Measurements from ENCODE around the gene SLC4A5. TPM values are rescaled to one million over a fixed set of nuclear protein-coding genes. Genes with fewer than 3 reads are reported as not detected.

Gene SLC4A5
- total RNA-seq, 6 donors from 2014 or later, result 3.2 to 47.1 (median 11.0) TPM

DNA sequence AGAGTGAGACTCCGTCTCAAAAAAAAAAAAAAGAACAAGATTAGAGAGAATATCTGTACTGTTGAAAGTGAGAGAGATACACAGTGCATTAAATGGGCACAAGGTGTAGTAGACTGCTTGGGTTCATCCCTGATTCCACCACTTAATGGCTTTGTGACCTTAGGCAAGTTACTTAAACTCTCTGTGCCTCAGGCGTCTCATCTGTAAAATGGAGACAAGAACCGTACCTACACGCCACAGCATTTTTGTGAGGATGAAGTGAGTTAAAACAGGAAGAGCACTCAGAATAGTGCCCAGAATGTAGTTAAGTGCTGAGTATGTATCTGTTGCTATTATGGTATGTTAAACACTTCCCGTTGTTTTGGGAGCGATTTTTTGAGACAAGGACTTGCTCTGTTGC is 80.5 kb downstream of the SLC4A5 start:
- ATAC-seq (ENCODE audit: low FRiP score in 2 of 2) (no peak), DNase-seq (no peak)
- H3K9me3 ChIP-seq, result no peaks in the 10 kb centered on the region
- H3K27ac ChIP-seq, result no peak overlapping the region
- no peaks in the 10 kb centered on the region for H3K27me3 ChIP-seq
- H3K4me3 ChIP-seq, result no peak overlapping the region
- TF ChIP-seq POLR2A (IDR thresholded peaks at IDR 0.05) (no peak), POLR2AphosphoS5 (IDR thresholded peaks at IDR 0.05) (no peak), EP300 (IDR thresholded peaks at IDR 0.05) (no peak)
- H3K4me1 ChIP-seq, result peaks cover 0 to 4% (median 0%) of the 10 kb centered on the region in 4 donors
- 91 to 94% methylated on average over 6 of the region's 6 CpGs for WGBS, 2 donors
- H3K36me3 ChIP-seq, result peaks cover 0 to 8% (median 0%) of the 10 kb centered on the region in 4 donors

DNA sequence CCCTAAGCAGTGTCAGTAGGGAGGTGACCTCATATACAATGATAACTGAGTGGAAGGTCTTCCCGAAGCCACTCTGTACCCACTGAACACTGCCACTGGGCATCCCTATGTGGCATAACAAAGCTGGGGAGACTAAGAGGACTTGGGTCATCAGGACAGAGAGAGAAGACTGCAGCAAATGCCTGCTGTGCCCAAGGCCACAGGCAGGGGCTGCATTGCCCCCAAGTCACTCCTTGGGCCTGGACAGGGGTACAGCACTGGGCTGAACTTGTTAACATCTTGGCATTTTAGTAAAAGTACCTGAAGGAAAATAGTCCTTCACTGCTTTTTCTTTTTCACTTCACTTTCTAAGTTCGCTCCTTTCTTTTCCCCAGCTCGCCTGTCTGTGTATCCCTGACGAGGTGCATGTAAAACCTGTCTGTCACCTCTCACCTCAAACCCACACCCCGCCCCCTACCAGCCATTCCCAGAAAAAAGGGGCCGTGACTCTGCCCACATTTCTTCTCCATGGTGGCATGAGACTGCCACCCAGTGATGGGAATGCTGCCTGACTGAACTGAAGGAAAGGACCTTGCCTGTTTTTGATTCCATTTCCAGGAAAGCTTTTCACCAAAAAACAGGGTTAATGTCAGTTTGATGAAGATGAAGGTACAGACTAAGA is 81.9 kb downstream of the SLC4A5 start:
- no peak for DNase-seq
- H3K27ac ChIP-seq, result no peak overlapping the region
- TF ChIP-seq POLR2A (IDR thresholded peaks at IDR 0.05) (no peak), EP300 (IDR thresholded peaks at IDR 0.05) (no peak), POLR2AphosphoS5 (IDR thresholded peaks at IDR 0.05) (no peak)
- TF ChIP-seq, protein P1, sequence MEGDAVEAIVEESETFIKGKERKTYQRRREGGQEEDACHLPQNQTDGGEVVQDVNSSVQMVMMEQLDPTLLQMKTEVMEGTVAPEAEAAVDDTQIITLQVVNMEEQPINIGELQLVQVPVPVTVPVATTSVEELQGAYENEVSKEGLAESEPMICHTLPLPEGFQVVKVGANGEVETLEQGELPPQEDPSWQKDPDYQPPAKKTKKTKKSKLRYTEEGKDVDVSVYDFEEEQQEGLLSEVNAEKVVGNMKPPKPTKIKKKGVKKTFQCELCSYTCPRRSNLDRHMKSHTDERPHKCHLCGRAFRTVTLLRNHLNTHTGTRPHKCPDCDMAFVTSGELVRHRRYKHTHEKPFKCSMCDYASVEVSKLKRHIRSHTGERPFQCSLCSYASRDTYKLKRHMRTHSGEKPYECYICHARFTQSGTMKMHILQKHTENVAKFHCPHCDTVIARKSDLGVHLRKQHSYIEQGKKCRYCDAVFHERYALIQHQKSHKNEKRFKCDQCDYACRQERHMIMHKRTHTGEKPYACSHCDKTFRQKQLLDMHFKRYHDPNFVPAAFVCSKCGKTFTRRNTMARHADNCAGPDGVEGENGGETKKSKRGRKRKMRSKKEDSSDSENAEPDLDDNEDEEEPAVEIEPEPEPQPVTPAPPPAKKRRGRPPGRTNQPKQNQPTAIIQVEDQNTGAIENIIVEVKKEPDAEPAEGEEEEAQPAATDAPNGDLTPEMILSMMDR (IDR thresholded peaks at IDR 0.05), result no peak

DNA sequence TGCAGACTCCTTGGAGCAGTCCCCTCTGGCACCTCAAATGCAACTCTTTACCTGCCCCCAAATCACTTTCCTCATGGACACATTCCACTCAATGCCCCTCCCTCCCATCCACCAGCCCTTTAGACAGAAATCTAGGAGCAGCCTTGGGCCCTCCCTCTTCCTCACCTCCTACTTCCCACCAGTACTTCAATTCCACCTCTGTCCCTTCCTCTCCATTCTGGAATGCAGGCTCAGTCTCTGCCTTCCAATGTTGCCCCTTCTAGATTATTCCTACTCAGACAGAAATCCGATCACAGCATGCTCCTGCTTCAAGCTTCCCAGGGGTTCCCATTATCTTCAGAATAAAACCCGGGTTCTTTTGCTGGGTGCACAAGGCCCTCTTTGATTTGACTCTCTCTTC is 82.7 kb downstream of the SLC4A5 start:
- no peak overlapping the region for H3K4me3 ChIP-seq
- no peak overlapping the region for H3K27ac ChIP-seq
- H3K36me3 ChIP-seq, result peaks cover 0 to 8% (median 0%) of the 10 kb centered on the region in 4 donors
- H3K9me3 ChIP-seq, result no peaks in the 10 kb centered on the region
- H3K27me3 ChIP-seq, result no peaks in the 10 kb centered on the region
- DNase-seq (no peak), ATAC-seq (ENCODE audit: low FRiP score in 2 of 2) (no peak)
- WGBS, 2 donors, result 66 to 75% methylated on average over 2 of the region's 2 CpGs
- TF ChIP-seq EP300 (IDR thresholded peaks at IDR 0.05), result no peak
- TF ChIP-seq POLR2AphosphoS5 (IDR thresholded peaks at IDR 0.05), result no peak
- TF ChIP-seq POLR2A (IDR thresholded peaks at IDR 0.05), result no peak
- TF ChIP-seq, protein P1 (IDR thresholded peaks at IDR 0.05), result no peak
- H3K4me1 ChIP-seq, result no peaks in the 10 kb centered on the region

More for the DNA sequence above, 81.9 kb downstream of the SLC4A5 start:
- no peaks in the 10 kb centered on the region for H3K4me1 ChIP-seq
- H3K36me3 ChIP-seq, result peaks cover 0 to 8% (median 0%) of the 10 kb centered on the region in 4 donors
- no peak for ATAC-seq (ENCODE audit: low FRiP score in 2 of 2)
- WGBS, 2 donors, result 66 to 67% methylated on average over 6 of the region's 6 CpGs
- H3K9me3 ChIP-seq, result no peaks in the 10 kb centered on the region
- H3K4me3 ChIP-seq, result no peak overlapping the region
- no peaks in the 10 kb centered on the region for H3K27me3 ChIP-seq

DNA sequence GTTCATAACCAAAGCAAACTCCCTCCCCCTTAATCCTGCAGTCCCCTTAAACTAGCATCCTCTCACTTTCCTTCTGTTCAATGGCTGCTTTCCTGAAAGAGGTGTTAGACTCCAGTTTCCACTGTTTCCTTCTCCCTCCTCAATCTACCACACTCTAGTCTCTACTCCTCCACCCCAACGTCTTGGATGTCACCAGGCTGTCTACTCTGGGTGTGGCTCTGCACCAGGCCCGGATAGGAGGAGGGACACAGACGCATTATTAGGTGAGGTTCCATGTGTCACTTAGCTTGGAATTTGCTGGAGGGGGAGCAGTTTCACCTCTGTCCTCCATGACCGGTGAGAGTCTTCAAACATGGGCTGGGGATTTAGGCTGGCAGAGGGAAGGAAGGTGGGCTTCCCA is 83.5 kb downstream of the SLC4A5 start:
- H3K27me3 ChIP-seq, result no peaks in the 10 kb centered on the region
- no peak overlapping the region for H3K4me3 ChIP-seq
- ATAC-seq (ENCODE audit: low FRiP score in 2 of 2) (no peak), DNase-seq (no peak)
- 88 to 98% methylated on average over 4 of the region's 4 CpGs for WGBS, 2 donors
- no peaks in the 10 kb centered on the region for H3K4me1 ChIP-seq
- no peak for TF ChIP-seq POLR2A (IDR thresholded peaks at IDR 0.05)
- no peak for TF ChIP-seq POLR2AphosphoS5 (IDR thresholded peaks at IDR 0.05)
- TF ChIP-seq, protein P1 (IDR thresholded peaks at IDR 0.05), result no peak
- TF ChIP-seq EP300 (IDR thresholded peaks at IDR 0.05), result no peak
- H3K9me3 ChIP-seq, result no peaks in the 10 kb centered on the region
- peaks cover 0 to 5% (median 0%) of the 10 kb centered on the region in 4 donors for H3K36me3 ChIP-seq
- no peak overlapping the region for H3K27ac ChIP-seq

DNA sequence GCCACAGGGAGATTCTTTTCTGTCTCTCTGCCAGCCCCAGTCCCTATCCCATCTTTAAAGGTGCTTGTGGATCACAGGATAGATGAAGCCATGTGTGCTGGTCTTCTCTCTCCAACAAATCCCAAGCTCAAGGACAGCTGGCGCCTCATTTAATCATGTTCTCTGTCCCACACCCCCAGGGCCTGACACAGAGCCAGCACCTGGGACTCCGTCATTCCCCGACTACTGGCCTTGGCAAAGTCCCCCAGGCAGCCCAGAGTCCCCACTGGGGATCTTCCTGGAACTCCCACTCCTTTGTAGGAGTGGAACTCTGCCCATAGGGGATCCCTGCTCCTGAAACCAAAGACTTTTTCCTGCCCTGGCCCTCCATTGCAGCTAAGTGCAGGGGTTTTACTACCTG is 84.0 kb downstream of the SLC4A5 start:
- 94 to 96% methylated on average over 3 of the region's 3 CpGs for WGBS, 2 donors
- ATAC-seq (ENCODE audit: low FRiP score in 2 of 2) (no peak), DNase-seq (no peak)
- Histone ChIP-seq H3K27ac (no peak overlapping the region), H3K27me3 (no peaks in the 10 kb centered on the region), H3K36me3 (peaks cover 0 to 5% (median 0%) of the 10 kb centered on the region in 4 donors), H3K4me1 (no peaks in the 10 kb centered on the region), H3K4me3 (no peak overlapping the region), H3K9me3 (no peaks in the 10 kb centered on the region)
- TF ChIP-seq POLR2AphosphoS5 (IDR thresholded peaks at IDR 0.05) (no peak), EP300 (IDR thresholded peaks at IDR 0.05) (no peak), POLR2A (IDR thresholded peaks at IDR 0.05) (no peak)
- TF ChIP-seq, protein P1 (IDR thresholded peaks at IDR 0.05), result no peak

All from upper lobe of left lung (tissue), 6 donors.